ENCODE results near the gene ACP7.

- TF ChIP-seq CTCF (IDR thresholded peaks at IDR 0.05) (no peak), POLR2A (IDR thresholded peaks at IDR 0.05) (no peak)
Observed at GRCh38 chr19:39074942-39075341, 9.2 kb upstream of the ACP7 start.
